SK-N-SH (cell line): Measurements from ENCODE around the gene SCAF11. TPM values are rescaled to one million over a fixed set of nuclear protein-coding genes. Genes with fewer than 3 reads are reported as not detected.

Experiments used
- CTCF ChIA-PET: fragments of 300-600, 350-600 bp; formaldehyde crosslinking; extraction: SDS; loops from one replicate; lab custom pipeline; 2021; lab: Yijun Ruan, JAX
- POLR2A ChIA-PET: fragments of 350-600 bp; sonication (Branson Sonifier 250); formaldehyde crosslinking; extraction: SDS; loops from one replicate; lab custom pipeline; 2020; ENCODE audit warnings: antibody characterized with exemption, inconsistent platforms; lab: Yijun Ruan, JAX
- DNase-seq: peaks from one replicate; pipeline ENCODE4 v3.0.0; 2012
- H2AFZ ChIP-seq: fragments of 200-600 bp; sonication (generic); 2 replicates; pipeline ENCODE4 v1.8.1; 2016; ENCODE audit warnings: antibody characterized with exemption, mild to moderate bottlenecking, low read depth
- H3F3A ChIP-seq: fragments of 200-600 bp; sonication (generic); replicated peaks from 2 replicates; pipeline ENCODE3; 2016; ENCODE audit warnings: antibody characterized with exemption, mild to moderate bottlenecking; ENCODE audit not compliant: insufficient read depth
- H3K27ac ChIP-seq, 2 experiments: fragments of 200-500 bp in 1 of 2; fragments of 200-600 bp in 1 of 2; sonication (Bioruptor generic) in 1 of 2; sonication (generic), shearing (Covaris generic) in 1 of 2; 2 replicates each; pipeline versions ENCODE4 v1.5.1 to v1.6.1; 2014 to 2016; ENCODE audit warnings: low read depth in 2 of 2, inconsistent platforms in 1 of 2, low read length in 1 of 2, mild to moderate bottlenecking in 1 of 2, mixed read lengths in 1 of 2
- H3K27me3 ChIP-seq: fragments of 200-600 bp; sonication (generic), shearing (Covaris generic); 2 replicates; pipeline ENCODE4 v1.6.1; 2016; ENCODE audit warnings: mixed run types; ENCODE audit not compliant: insufficient read depth
- H3K36me3 ChIP-seq, 2 experiments: fragments of 200-500 bp in 1 of 2; fragments of 200-600 bp in 1 of 2; sonication (Bioruptor generic) in 1 of 2; sonication (generic) in 1 of 2; replicated peaks in 1 of 2; 2 replicates each; pipeline versions ENCODE3 to v1.5.1; 2014 to 2016; ENCODE audit warnings: low read length in 1 of 2, mild to moderate bottlenecking in 1 of 2; ENCODE audit not compliant: insufficient read depth in 2 of 2, control insufficient read depth in 1 of 2
- H3K4me1 ChIP-seq, 2 experiments: fragments of 200-500 bp in 1 of 2; fragments of 200-600 bp in 1 of 2; sonication (Bioruptor generic) in 1 of 2; sonication (generic), shearing (Covaris generic) in 1 of 2; 2 replicates each; pipeline versions ENCODE4 v1.5.1 to v1.6.1; 2014 to 2016; ENCODE audit warnings: low read depth in 1 of 2, low read length in 1 of 2, mixed run types in 1 of 2; ENCODE audit not compliant: insufficient read depth in 2 of 2, control insufficient read depth in 1 of 2
- H3K4me2 ChIP-seq: fragments of 200-600 bp; sonication (generic), shearing (Covaris generic); 2 replicates; pipeline ENCODE4 v1.6.1; 2017; ENCODE audit warnings: mixed run types
- H3K4me3 ChIP-seq, 2 experiments: fragments of 200-500 bp in 1 of 2; fragments of 200-600 bp in 1 of 2; sonication (Bioruptor generic) in 1 of 2; sonication (generic), shearing (Covaris generic) in 1 of 2; 2 replicates each; pipeline versions ENCODE4 v1.5.1 to v1.8.1; 2014 to 2016; ENCODE audit warnings: low read depth in 2 of 2, inconsistent platforms in 1 of 2, low read length in 1 of 2, mild to moderate bottlenecking in 1 of 2, mixed read lengths in 1 of 2, moderate library complexity in 1 of 2
- H3K79me2 ChIP-seq: fragments of 200-600 bp; sonication (generic); 2 replicates; pipeline ENCODE4 v1.8.1; 2017; ENCODE audit warnings: mild to moderate bottlenecking; ENCODE audit not compliant: insufficient read depth
- H3K9ac ChIP-seq: fragments of 200-600 bp; sonication (generic); 2 replicates; pipeline ENCODE4 v1.6.1; 2017; ENCODE audit warnings: mixed run types
- H3K9me2 ChIP-seq: fragments of 200-600 bp; sonication (generic); 2 replicates; pipeline ENCODE4 v1.6.1; 2017; ENCODE audit warnings: mixed run types
- H3K9me3 ChIP-seq: fragments of 200-600 bp; sonication (generic); 2 replicates; pipeline ENCODE4 v1.6.1; 2017; ENCODE audit warnings: mixed run types, mild to moderate bottlenecking, moderate library complexity
- H4K20me1 ChIP-seq: fragments of 200-600 bp; sonication (generic); 2 replicates; pipeline ENCODE4 v1.6.1; 2017; ENCODE audit warnings: mild to moderate bottlenecking, mixed run types; ENCODE audit not compliant: insufficient read depth
- CHD2 ChIP-seq: fragments of 150-350 bp; IDR thresholded peaks from 2 replicates; pipeline ENCODE4 v1.6.1; 2018; ENCODE audit warnings: low read length; ENCODE audit not compliant: partially characterized antibody
- EZH2phosphoT487 ChIP-seq: fragments of 200-600 bp; sonication (generic); IDR thresholded peaks from 2 replicates; pipeline ENCODE4 v1.6.1; 2017; ENCODE audit warnings: low read depth, mixed run types, mild to moderate bottlenecking, antibody characterized with exemption, moderate library complexity, borderline replicate concordance
- FOSL2 ChIP-seq: IDR thresholded peaks from 2 replicates; pipeline ENCODE4 v1.4.0; 2012; ENCODE audit warnings: low read depth, mild to moderate bottlenecking, moderate library complexity, borderline replicate concordance
- GABPA ChIP-seq: IDR thresholded peaks from 2 replicates; pipeline ENCODE4 v1.4.0; 2012; ENCODE audit warnings: low read depth, mild to moderate bottlenecking
- JUND ChIP-seq: IDR thresholded peaks from 2 replicates; pipeline ENCODE4 v1.4.0; 2012
- MXI1 ChIP-seq: IDR thresholded peaks from 2 replicates; pipeline ENCODE4 v1.6.1; 2012; ENCODE audit warnings: mild to moderate bottlenecking, low read depth, low read length, improper control_type of control experiment
- NFIC ChIP-seq: IDR thresholded peaks from 2 replicates; pipeline ENCODE4 v1.4.0; 2012; ENCODE audit warnings: borderline replicate concordance
- POLR2AphosphoS5 ChIP-seq: IDR thresholded peaks from 2 replicates; pipeline ENCODE4 v1.6.1; 2012; ENCODE audit warnings: low read depth, low read length
- RAD21 ChIP-seq: IDR thresholded peaks from 2 replicates; pipeline ENCODE4 v1.6.1; 2012; ENCODE audit warnings: mild to moderate bottlenecking, low read length
- SIN3A ChIP-seq: IDR thresholded peaks from 2 replicates; pipeline ENCODE4 v1.6.1; 2012; ENCODE audit warnings: low read depth, mild to moderate bottlenecking, low read length, moderate library complexity, borderline replicate concordance
- SMC3 ChIP-seq: IDR thresholded peaks from 2 replicates; pipeline ENCODE4 v1.6.1; 2012; ENCODE audit warnings: low read depth, low read length, improper control_type of control experiment
- TEAD4 ChIP-seq: IDR thresholded peaks from 2 replicates; pipeline ENCODE4 v1.4.0; 2012; ENCODE audit warnings: mild to moderate bottlenecking, borderline replicate concordance; ENCODE audit not compliant: insufficient read depth
- YY1 ChIP-seq: IDR thresholded peaks from 2 replicates; pipeline ENCODE4 v1.4.0; 2012; ENCODE audit warnings: low read depth, mild to moderate bottlenecking
- WGBS: methylation state at CpG from one replicate; pipeline ENCODE4 v1.1.6; 2017; ENCODE audit warnings: low lambda C conversion rate; 5-methylcytosine and 5-hydroxymethylcytosine counted together
- polyA plus RNA-seq, 3 experiments: library from polyadenylated mRNA; depleted of rRNA; stranded (reverse); fragments of >200 nt; gene quantifications; 2 replicates each; pipeline ENCODE4 v1.2.3, GENCODE V29; 2012
- TF ChIP-seq, protein P1 (sequence below): IDR thresholded peaks from 2 replicates; pipeline ENCODE4 v1.4.0; 2012; ENCODE audit warnings: low read depth, borderline replicate concordance
- TF ChIP-seq, protein P2 (sequence below): IDR thresholded peaks from 2 replicates; pipeline ENCODE4 v1.6.1; 2012; ENCODE audit warnings: mild to moderate bottlenecking, low read depth, low read length, moderate library complexity

Gene SCAF11
- polyA plus RNA-seq, 1 of the 3 experiments (the other 2 are of a cell fraction), result 26.1 TPM

DNA sequence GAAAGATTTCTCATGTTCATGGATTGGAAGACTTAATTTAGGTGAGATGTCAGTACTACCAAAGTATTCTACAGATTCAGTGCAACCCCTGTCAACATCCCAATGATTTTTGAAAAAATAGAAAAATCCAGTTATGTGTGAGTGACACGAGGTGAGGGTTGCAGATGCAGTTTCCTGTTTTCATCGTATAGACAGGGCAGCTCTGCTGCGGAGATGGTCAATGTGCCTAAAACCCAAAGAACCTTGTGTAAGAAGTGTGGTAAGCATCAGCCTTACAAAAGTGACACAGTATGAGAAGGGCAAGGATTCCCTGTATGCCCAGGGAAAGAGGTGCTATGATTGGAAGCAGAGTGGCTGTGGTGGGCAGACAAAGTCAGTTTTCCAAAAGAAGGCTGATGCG is 94.4 kb downstream of the SCAF11 start:
- TF ChIP-seq, protein P1, sequence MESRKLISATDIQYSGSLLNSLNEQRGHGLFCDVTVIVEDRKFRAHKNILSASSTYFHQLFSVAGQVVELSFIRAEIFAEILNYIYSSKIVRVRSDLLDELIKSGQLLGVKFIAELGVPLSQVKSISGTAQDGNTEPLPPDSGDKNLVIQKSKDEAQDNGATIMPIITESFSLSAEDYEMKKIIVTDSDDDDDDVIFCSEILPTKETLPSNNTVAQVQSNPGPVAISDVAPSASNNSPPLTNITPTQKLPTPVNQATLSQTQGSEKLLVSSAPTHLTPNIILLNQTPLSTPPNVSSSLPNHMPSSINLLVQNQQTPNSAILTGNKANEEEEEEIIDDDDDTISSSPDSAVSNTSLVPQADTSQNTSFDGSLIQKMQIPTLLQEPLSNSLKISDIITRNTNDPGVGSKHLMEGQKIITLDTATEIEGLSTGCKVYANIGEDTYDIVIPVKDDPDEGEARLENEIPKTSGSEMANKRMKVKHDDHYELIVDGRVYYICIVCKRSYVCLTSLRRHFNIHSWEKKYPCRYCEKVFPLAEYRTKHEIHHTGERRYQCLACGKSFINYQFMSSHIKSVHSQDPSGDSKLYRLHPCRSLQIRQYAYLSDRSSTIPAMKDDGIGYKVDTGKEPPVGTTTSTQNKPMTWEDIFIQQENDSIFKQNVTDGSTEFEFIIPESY, result no peak
- TF ChIP-seq POLR2AphosphoS5 (no peak), RAD21 (no peak), FOSL2 (no peak), JUND (no peak), TEAD4 (no peak), GABPA (no peak), SIN3A (no peak), NFIC (no peak), SMC3 (no peak), YY1 (no peak), MXI1 (no peak), EZH2phosphoT487 (no peak), CHD2 (no peak)
- TF ChIP-seq, protein P2, sequence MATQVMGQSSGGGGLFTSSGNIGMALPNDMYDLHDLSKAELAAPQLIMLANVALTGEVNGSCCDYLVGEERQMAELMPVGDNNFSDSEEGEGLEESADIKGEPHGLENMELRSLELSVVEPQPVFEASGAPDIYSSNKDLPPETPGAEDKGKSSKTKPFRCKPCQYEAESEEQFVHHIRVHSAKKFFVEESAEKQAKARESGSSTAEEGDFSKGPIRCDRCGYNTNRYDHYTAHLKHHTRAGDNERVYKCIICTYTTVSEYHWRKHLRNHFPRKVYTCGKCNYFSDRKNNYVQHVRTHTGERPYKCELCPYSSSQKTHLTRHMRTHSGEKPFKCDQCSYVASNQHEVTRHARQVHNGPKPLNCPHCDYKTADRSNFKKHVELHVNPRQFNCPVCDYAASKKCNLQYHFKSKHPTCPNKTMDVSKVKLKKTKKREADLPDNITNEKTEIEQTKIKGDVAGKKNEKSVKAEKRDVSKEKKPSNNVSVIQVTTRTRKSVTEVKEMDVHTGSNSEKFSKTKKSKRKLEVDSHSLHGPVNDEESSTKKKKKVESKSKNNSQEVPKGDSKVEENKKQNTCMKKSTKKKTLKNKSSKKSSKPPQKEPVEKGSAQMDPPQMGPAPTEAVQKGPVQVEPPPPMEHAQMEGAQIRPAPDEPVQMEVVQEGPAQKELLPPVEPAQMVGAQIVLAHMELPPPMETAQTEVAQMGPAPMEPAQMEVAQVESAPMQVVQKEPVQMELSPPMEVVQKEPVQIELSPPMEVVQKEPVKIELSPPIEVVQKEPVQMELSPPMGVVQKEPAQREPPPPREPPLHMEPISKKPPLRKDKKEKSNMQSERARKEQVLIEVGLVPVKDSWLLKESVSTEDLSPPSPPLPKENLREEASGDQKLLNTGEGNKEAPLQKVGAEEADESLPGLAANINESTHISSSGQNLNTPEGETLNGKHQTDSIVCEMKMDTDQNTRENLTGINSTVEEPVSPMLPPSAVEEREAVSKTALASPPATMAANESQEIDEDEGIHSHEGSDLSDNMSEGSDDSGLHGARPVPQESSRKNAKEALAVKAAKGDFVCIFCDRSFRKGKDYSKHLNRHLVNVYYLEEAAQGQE, result no peak
- no peaks in the 10 kb centered on the region for H3F3A ChIP-seq
- no peaks in the 10 kb centered on the region for H3K4me1 ChIP-seq
- no peaks in the 10 kb centered on the region for H3K79me2 ChIP-seq
- peaks cover 51 to 55% of the 10 kb centered on the region in 2 experiments for H3K36me3 ChIP-seq
- ChIA-PET POLR2A (no interaction called here), CTCF (no interaction called here)
- no peak overlapping the region for H3K9ac ChIP-seq
- H4K20me1 ChIP-seq, result no peaks in the 10 kb centered on the region
- no peaks in the 10 kb centered on the region for H3K27me3 ChIP-seq
- no peaks in the 10 kb centered on the region for H3K9me2 ChIP-seq
- H3K9me3 ChIP-seq, result no peaks in the 10 kb centered on the region
- no peak overlapping the region for H3K4me3 ChIP-seq
- no peak for DNase-seq
- H2AFZ ChIP-seq, result no peak overlapping the region
- 100% methylated on average over 4 of the region's 4 CpGs for WGBS
- no peak overlapping the region for H3K27ac ChIP-seq
- H3K4me2 ChIP-seq, result no peak overlapping the region
